WTC11 (cell line): Measurements from ENCODE around the gene ZNF512B. TPM values are rescaled to one million over a fixed set of nuclear protein-coding genes. Genes with fewer than 3 reads are reported as not detected.

Source experiments
- ATAC-seq: fragments of 200-7000 bp; cut with Tn5 transposase; 2 replicates; pipeline ENCODE4 v1.10.0; 2021; ENCODE audit warnings: mild to moderate bottlenecking, moderate library complexity
- CTCF ChIA-PET: fragments of 300-600 bp; sonication (Branson Sonifier 250); formaldehyde crosslinking; loops from one replicate; lab custom pipeline; 2021; ENCODE audit warnings: antibody characterized with exemption; lab: Charles Lee
- POLR2A ChIA-PET: fragments of 350-600 bp; sonication (Branson Sonifier 250); formaldehyde crosslinking; loops from one replicate; lab custom pipeline; 2021; ENCODE audit warnings: antibody characterized with exemption; lab: Charles Lee
- DNase-seq: peaks from one replicate; pipeline ENCODE4 v3.0.0; 2021; ENCODE audit warnings: low spot score
- H3K27ac Mint-ChIP-seq: 2 replicates; pipeline ENCODE4 v1.8.0; 2021; ENCODE audit warnings: mixed read lengths
- H3K27me3 Mint-ChIP-seq: 2 replicates; pipeline ENCODE4 v1.8.0; 2021; ENCODE audit warnings: low read depth, mild to moderate bottlenecking, moderate library complexity, mixed read lengths
- H3K36me3 Mint-ChIP-seq: 2 replicates; pipeline ENCODE4 v1.8.0; 2021; ENCODE audit warnings: mixed read lengths
- H3K4me1 Mint-ChIP-seq: 2 replicates; pipeline ENCODE4 v1.8.0; 2022; ENCODE audit warnings: mixed read lengths
- H3K4me3 Mint-ChIP-seq: 2 replicates; pipeline ENCODE4 v1.8.0; 2021; ENCODE audit warnings: mild to moderate bottlenecking, moderate library complexity, mixed read lengths
- H3K9me3 Mint-ChIP-seq: 2 replicates; pipeline ENCODE4 v1.8.0; 2021; ENCODE audit warnings: mixed read lengths
- CDX4 ChIP-seq: fragments of 250-450 bp; sonication (Bioruptor Pico); IDR thresholded peaks from 2 replicates; pipeline ENCODE4 v1.9.0; 2021; ENCODE audit warnings: moderate library complexity, mild to moderate bottlenecking, inconsistent platforms, borderline replicate concordance
- CREM ChIP-seq: sonication (generic); formaldehyde crosslinking; IDR thresholded peaks from 2 replicates; pipeline ENCODE4 v1.8.1; 2022; ENCODE audit warnings: mild to moderate bottlenecking, missing genetic modification reagents, moderate library complexity
- E2F1 ChIP-seq: sonication (generic); formaldehyde crosslinking; IDR thresholded peaks from 2 replicates; pipeline ENCODE4 v1.8.0; 2022; ENCODE audit warnings: mild to moderate bottlenecking, missing genetic modification reagents
- E2F5 ChIP-seq: sonication (generic); formaldehyde crosslinking; IDR thresholded peaks from 2 replicates; pipeline ENCODE4 v1.8.1; 2022; ENCODE audit warnings: mild to moderate bottlenecking, moderate library complexity, missing genetic modification reagents
- GRHL2 ChIP-seq: fragments of 250-450 bp; sonication (Bioruptor Pico); IDR thresholded peaks from 2 replicates; pipeline ENCODE4 v1.8.0; 2022; ENCODE audit warnings: mild to moderate bottlenecking, moderate library complexity; ENCODE audit not compliant: insufficient replicate concordance, severe bottlenecking
- HMGA2 ChIP-seq: fragments of 250-450 bp; sonication (Bioruptor Pico); IDR thresholded peaks from 2 replicates; pipeline ENCODE4 v1.4.0; 2021; ENCODE audit warnings: mild to moderate bottlenecking, moderate library complexity
- NFATC4 ChIP-seq: fragments of 250-450 bp; sonication (Bioruptor Pico); IDR thresholded peaks from 2 replicates; pipeline ENCODE4 v1.9.0; 2021; ENCODE audit warnings: mild to moderate bottlenecking
- OVOL2 ChIP-seq: fragments of 250-450 bp; sonication (Bioruptor Pico); IDR thresholded peaks from 2 replicates; pipeline ENCODE4 v1.9.0; 2021; ENCODE audit warnings: mild to moderate bottlenecking, borderline replicate concordance
- PRDM15 ChIP-seq: sonication (generic); formaldehyde crosslinking; IDR thresholded peaks from 2 replicates; pipeline ENCODE4 v1.8.0; 2022; ENCODE audit warnings: missing genetic modification reagents
- SMAD3 ChIP-seq: sonication (generic); formaldehyde crosslinking; IDR thresholded peaks from 2 replicates; pipeline ENCODE4 v1.8.0; 2022; ENCODE audit warnings: missing genetic modification reagents, mild to moderate bottlenecking, borderline replicate concordance
- SP1 ChIP-seq: sonication (generic); formaldehyde crosslinking; conservative IDR thresholded peaks from 2 replicates; pipeline ENCODE4 v1.8.1; 2022; ENCODE audit warnings: missing genetic modification reagents
- STAT6 ChIP-seq: sonication (generic); formaldehyde crosslinking; conservative IDR thresholded peaks from 2 replicates; pipeline ENCODE4 v1.8.1; 2023; ENCODE audit warnings: mild to moderate bottlenecking, low read depth, missing genetic modification reagents, moderate library complexity
- TEAD4 ChIP-seq: sonication (generic); formaldehyde crosslinking; IDR thresholded peaks from 2 replicates; pipeline ENCODE4 v1.8.0; 2022; ENCODE audit warnings: mild to moderate bottlenecking, missing genetic modification reagents
- ZNF138 ChIP-seq: sonication (generic); formaldehyde crosslinking; conservative IDR thresholded peaks from 2 replicates; pipeline ENCODE4 v1.8.1; 2022; ENCODE audit warnings: mild to moderate bottlenecking, moderate library complexity, missing genetic modification reagents
- ZNF219 ChIP-seq: sonication (generic); formaldehyde crosslinking; IDR thresholded peaks from 2 replicates; pipeline ENCODE4 v1.8.0; 2023; ENCODE audit warnings: missing genetic modification reagents, mild to moderate bottlenecking, borderline replicate concordance
- ZNF317 ChIP-seq: sonication (generic); formaldehyde crosslinking; IDR thresholded peaks from 2 replicates; pipeline ENCODE4 v1.8.1; 2023; ENCODE audit warnings: low read depth, mild to moderate bottlenecking, moderate library complexity, missing genetic modification reagents, borderline replicate concordance
- ZNF396 ChIP-seq: fragments of 250-450 bp; sonication (Bioruptor Pico); IDR thresholded peaks from 2 replicates; pipeline ENCODE4 v1.8.0; 2021; ENCODE audit warnings: mild to moderate bottlenecking, moderate library complexity, borderline replicate concordance
- ZNF416 ChIP-seq: fragments of 250-450 bp; sonication (Bioruptor Pico); IDR thresholded peaks from 2 replicates; pipeline ENCODE4 v1.9.0; 2021; ENCODE audit warnings: mild to moderate bottlenecking, inconsistent platforms
- ZNF512 ChIP-seq: sonication (generic); formaldehyde crosslinking; IDR thresholded peaks from 2 replicates; pipeline ENCODE4 v1.8.1; 2022; ENCODE audit warnings: missing genetic modification reagents, borderline replicate concordance
- total RNA-seq: library from RNA; stranded (reverse); gene quantifications from 3 replicates; pipeline ENCODE4 v1.2.3, GENCODE V29; 2021

The ZNF512B gene
- total RNA-seq, 1 experiment from 2014 or later, result 23.3 TPM

GRCh38 chr20:64011366-64011779, 41.6 kb upstream of the ZNF512B start (continued):
- TF ChIP-seq OVOL2 (CRISPR knock-in tag) (no peak), ZNF219 (CRISPR knock-in tag) (no peak)

GRCh38 chr20:64010711-64011237, 41.0 kb upstream of the ZNF512B start:
- H3K36me3 Mint-ChIP-seq, result peaks cover 50% of the 10 kb centered on the region

GRCh38 chr20:64009811-64010387, 40.2 kb upstream of the ZNF512B start:
- TF ChIP-seq CREM, result no peak
- TF ChIP-seq ZNF396 (CRISPR knock-in tag), result no peak
- TF ChIP-seq TEAD4 (CRISPR knock-in tag), result no peak
- no peak for TF ChIP-seq ZNF416
- TF ChIP-seq ZNF317, result no peak
- TF ChIP-seq E2F5, result no peak
- TF ChIP-seq CDX4 (CRISPR knock-in tag), result no peak
- TF ChIP-seq E2F1 (CRISPR knock-in tag), result no peak
- no peak for TF ChIP-seq ZNF138 (CRISPR knock-in tag)
- no peak for TF ChIP-seq STAT6 (CRISPR knock-in tag)
- no peak for TF ChIP-seq ZNF512
- TF ChIP-seq SP1 (CRISPR knock-in tag), result no peak
- no peak for TF ChIP-seq GRHL2 (CRISPR knock-in tag)
- TF ChIP-seq SMAD3 (CRISPR knock-in tag), result no peak
- no peak for TF ChIP-seq PRDM15 (CRISPR knock-in tag)
- no peak for TF ChIP-seq NFATC4
- TF ChIP-seq, all 79 proteins: peak for 0
- Mint-ChIP-seq H3K27me3 (no peaks in the 10 kb centered on the region), H3K9me3 (peaks cover 9% of the 10 kb centered on the region), H3K4me3 (no peak overlapping the region), H3K4me1 (no peaks in the 10 kb centered on the region), H3K36me3 (peaks cover 47% of the 10 kb centered on the region), H3K27ac (no peak overlapping the region; the same call in 1 of the 2 replicates)
- CTCF ChIA-PET, result no interaction called here
- no peak for ATAC-seq
- DNase-seq, result no peak
- POLR2A ChIA-PET, result no interaction called here

More at GRCh38 chr20:64010711-64011237, 41.0 kb upstream of the ZNF512B start:
- no peak overlapping the region for H3K4me3 Mint-ChIP-seq
- H3K27me3 Mint-ChIP-seq, result no peaks in the 10 kb centered on the region
- no peak for TF ChIP-seq HMGA2
- H3K4me1 Mint-ChIP-seq, result no peaks in the 10 kb centered on the region
- no peak for DNase-seq
- CTCF ChIA-PET, result no interaction called here
- no peak overlapping the region for H3K27ac Mint-ChIP-seq
- peaks cover 9% of the 10 kb centered on the region for H3K9me3 Mint-ChIP-seq
- no peak for ATAC-seq
- POLR2A ChIA-PET, result no interaction called here
